Naive thymus-derived CD8-positive, alpha-beta T cell (primary cell): ENCODE data around the gene RGS6. TPM values are rescaled to one million over a fixed set of nuclear protein-coding genes. Genes with fewer than 3 reads are reported as not detected.
A peak's percentile ranks its signal among the peaks of the same experiment; 100 is the strongest.

Experiments used
- ATAC-seq, 2 donors: fragments of 150-1000 bp; cut with Tn5 transposase in 1 of 2; sonication (Bioruptor Pico), chemical (Tn5 transposase) in 1 of 2; 1 replicate in 1 of 2; 2 replicates in 1 of 2; pipeline ENCODE4 v1.10.0; 2021; ENCODE audit warnings: mild to moderate bottlenecking in 2 of 2, moderate library complexity in 2 of 2
- POLR2A ChIA-PET: fragments of 350-600 bp; sonication (Branson Sonifier 250); formaldehyde crosslinking; loops from one replicate; lab custom pipeline; 2021; ENCODE audit warnings: antibody characterized with exemption; lab: Charles Lee
- DNase-seq, 10 donors: peaks; one replicate each; pipeline versions ENCODE4 v3.0.0 to v3.0.0-alpha.2; 2020 to 2022
- H3K27ac Mint-ChIP-seq, 10 donors: one replicate each; pipeline ENCODE4 v1.8.0; 2020 to 2022; ENCODE audit warnings: mild to moderate bottlenecking in 10 of 10, mixed read lengths in 10 of 10, moderate library complexity in 4 of 10, inconsistent platforms in 1 of 10
- H3K27me3 Mint-ChIP-seq, 5 donors: one replicate each; pipeline ENCODE4 v1.8.0; 2021 to 2022; ENCODE audit warnings: mixed read lengths in 5 of 5
- H3K36me3 Mint-ChIP-seq, 3 donors: one replicate each; pipeline ENCODE4 v1.8.0; 2020 to 2022; ENCODE audit warnings: mixed read lengths in 3 of 3, mild to moderate bottlenecking in 2 of 3, inconsistent platforms in 1 of 3
- H3K4me1 Mint-ChIP-seq, 4 donors: one replicate each; pipeline ENCODE4 v1.8.0; 2021 to 2022; ENCODE audit warnings: mixed read lengths in 4 of 4
- H3K4me3 Mint-ChIP-seq, 10 donors: one replicate each; pipeline ENCODE4 v1.8.0; 2020 to 2022; ENCODE audit warnings: mild to moderate bottlenecking in 10 of 10, mixed read lengths in 10 of 10, moderate library complexity in 6 of 10, inconsistent platforms in 1 of 10
- H3K9me3 Mint-ChIP-seq, 9 donors: one replicate each; pipeline ENCODE4 v1.8.0; 2020 to 2022; ENCODE audit warnings: mixed read lengths in 9 of 9, mild to moderate bottlenecking in 3 of 9, inconsistent platforms in 1 of 9, moderate library complexity in 1 of 9
- polyA plus RNA-seq, 3 donors: library from polyadenylated mRNA; unstranded; fragments of 300-500 nt; fragmentation: Illumina TruSeq; gene quantifications; one replicate each; pipeline ENCODE4 v1.2.3, GENCODE V29; 2021
- total RNA-seq, 8 experiments: library from RNA in 2 of 8; stranded (reverse) in 2 of 8; gene quantifications; one replicate each; pipeline ENCODE4 v1.2.3 and lab custom pipeline; 2021 to 2026

The RGS6 gene
- total and polyA plus RNA-seq, 5 experiments from 2014 or later: not detected

DNA sequence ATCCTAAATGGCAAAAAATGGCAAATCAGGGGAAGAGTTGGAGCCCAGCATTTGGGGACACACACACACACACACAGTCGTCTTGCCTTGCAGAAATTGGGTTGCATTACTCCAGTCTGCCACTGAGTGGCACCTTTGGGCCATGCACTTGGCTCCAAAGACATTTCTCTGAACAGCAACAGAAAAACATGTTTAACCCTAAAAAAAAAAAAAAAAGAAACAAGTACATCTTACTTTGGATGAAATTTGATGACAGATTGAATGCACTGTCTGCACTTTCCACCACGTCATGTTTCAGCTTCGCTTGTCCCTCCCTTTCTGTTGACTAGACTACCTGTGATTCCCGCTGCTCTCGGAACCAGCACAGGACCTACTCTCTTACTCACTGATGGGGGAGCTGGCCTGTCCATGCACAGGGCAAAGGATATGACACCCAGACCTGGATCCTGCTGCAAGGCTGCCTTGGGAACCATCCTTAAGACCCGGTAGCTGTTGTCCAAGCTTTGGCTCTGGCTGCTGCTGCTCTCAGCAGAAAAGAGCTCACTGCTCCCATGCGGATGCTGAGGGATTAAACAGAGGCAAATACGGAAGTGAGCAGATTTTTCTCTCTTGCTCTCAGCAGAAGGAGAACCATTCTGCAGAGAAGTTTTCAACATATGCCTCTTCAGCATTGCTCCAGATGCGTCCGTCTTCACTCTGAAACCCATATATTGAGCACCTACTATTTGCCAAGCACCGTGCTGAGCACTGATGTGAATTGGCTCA lies 584.9 kb downstream of the RGS6 start:
- Mint-ChIP-seq H3K36me3 (peaks cover 0 to 6% (median 5%) of the 10 kb centered on the region in 3 donors), H3K9me3 (peaks cover 0 to 14% (median 2%) of the 10 kb centered on the region in 9 donors), H3K27me3 (peaks cover 0 to 4% (median 2%) of the 10 kb centered on the region in 5 donors), H3K27ac (peak overlapping the region in 4 of 10 donors; percentile 25 to 47 (median 36)), H3K4me3 (peak overlapping the region in 7 of 10 donors; percentile 25 to 69 (median 37)), H3K4me1 (peaks cover 15 to 58% (median 44%) of the 10 kb centered on the region in 4 donors)
- DNase-seq (peak; percentile 47 to 83 (median 71)), ATAC-seq (peak; percentile 34 to 65)
- POLR2A ChIA-PET: interaction anchor here (0.7 to 2.5 kb wide), 6 partner anchors 290 to 409 kb away, joined by 3 to 7 read pairs (median 3); partner anchors contain the start of gene DCAF4

DNA sequence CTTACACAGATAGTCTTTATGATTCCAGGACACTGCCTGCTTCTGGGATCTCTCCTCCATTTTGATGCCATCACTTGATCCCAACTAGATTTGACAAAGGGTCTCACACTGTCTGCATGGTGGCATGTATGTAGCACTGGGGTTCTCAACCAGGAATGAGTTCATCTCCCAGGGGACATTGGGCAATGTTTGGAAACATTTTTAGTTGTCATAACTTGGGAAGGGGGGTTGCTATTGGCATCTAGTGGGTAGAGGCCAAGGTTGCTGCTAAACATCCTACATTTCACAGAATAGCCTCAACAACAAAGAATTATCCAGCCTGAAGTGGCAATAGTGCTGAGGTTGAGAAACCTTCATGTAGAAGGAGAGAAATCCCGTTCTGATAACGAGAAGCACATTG lies 585.5 kb downstream of the RGS6 start:
- peaks cover 0 to 6% (median 5%) of the 10 kb centered on the region in 3 donors for H3K36me3 Mint-ChIP-seq
- H3K9me3 Mint-ChIP-seq: peaks cover 0 to 14% (median 2%) of the 10 kb centered on the region in 9 donors
- DNase-seq (no peak), ATAC-seq (no peak)
- H3K27ac Mint-ChIP-seq: peak overlapping the region in 1 of 10 donors; percentile 1
- POLR2A ChIA-PET: interaction anchor here (0.7 to 2.5 kb wide), 4 partner anchors 377 to 392 kb away, joined by 3 to 7 read pairs (median 3); no protein-coding TSS in a partner anchor
- H3K4me1 Mint-ChIP-seq: peaks cover 15 to 64% (median 44%) of the 10 kb centered on the region in 4 donors
- H3K4me3 Mint-ChIP-seq: peak overlapping the region in 6 of 10 donors; percentile 4 to 74 (median 52)
- H3K27me3 Mint-ChIP-seq: peaks cover 0 to 4% (median 2%) of the 10 kb centered on the region in 5 donors

DNA sequence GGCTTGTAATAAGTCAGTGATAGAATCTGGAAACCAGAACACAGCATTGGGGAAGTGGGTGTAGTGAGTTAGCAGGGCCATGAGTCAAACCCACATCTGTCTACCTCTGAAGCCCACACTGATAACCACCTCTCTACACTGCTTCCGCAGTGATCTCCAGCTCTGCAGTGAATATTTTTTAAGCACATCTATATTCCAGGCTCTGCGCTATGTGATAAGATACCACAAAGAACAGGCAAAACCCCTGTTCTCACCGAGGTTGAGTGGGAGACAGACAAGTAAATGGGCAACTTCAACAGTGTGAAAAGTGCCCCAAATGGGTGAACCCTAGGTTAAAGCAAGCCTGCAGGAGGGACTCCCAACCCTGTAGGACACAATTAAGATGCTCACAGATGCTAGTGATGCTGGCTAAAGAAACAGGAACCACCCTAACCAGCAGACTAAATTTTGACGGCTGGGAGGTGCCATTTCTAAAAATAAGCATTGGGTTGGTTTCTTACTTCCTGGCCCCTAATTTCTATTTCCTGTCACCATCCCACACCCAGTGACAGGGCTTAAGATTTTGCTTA lies 586.7 kb downstream of the RGS6 start:
- Mint-ChIP-seq H3K27me3 (peaks cover 0 to 2% (median 0%) of the 10 kb centered on the region in 5 donors), H3K4me3 (peak overlapping the region; percentile 23 to 80 (median 68)), H3K36me3 (peaks cover 0 to 6% (median 5%) of the 10 kb centered on the region in 3 donors), H3K27ac (peak overlapping the region; percentile 1 to 89 (median 44)), H3K4me1 (peaks cover 15 to 74% (median 48%) of the 10 kb centered on the region in 4 donors), H3K9me3 (peaks cover 0 to 14% (median 2%) of the 10 kb centered on the region in 9 donors)
- peak in 7 of 10 donors; percentile 17 to 56 (median 33) for DNase-seq
- POLR2A ChIA-PET: interaction anchor here (1.1 to 1.6 kb wide), 2 partner anchors 375 to 381 kb away, joined by 4 to 5 read pairs; partner anchors contain the start of gene DPF3
- ATAC-seq: peak; percentile 91 to 92

DNA sequence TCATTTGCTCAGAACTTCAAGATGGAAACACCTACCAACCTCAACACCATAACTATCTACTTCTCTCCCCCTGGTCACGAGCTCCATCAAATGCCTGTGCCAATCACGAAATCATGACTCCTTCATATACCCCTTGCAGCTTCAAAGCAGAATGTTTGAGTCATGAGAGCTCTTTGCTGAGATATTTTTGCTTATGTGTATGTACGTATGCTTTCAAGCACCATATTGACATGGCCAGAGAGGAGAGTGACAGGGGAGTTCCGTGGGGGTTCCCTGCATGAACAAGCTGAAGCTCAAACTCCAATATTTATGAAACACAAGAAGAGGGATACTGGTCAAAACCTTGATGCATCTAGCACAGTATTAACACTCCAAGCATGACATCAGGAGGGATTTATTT lies 587.3 kb downstream of the RGS6 start:
- POLR2A ChIA-PET: interaction anchor here (1.1 to 1.6 kb wide), 2 partner anchors 374 to 380 kb away, joined by 4 to 5 read pairs; partner anchors contain the start of gene DPF3
- Mint-ChIP-seq H3K4me1 (peaks cover 20 to 81% (median 54%) of the 10 kb centered on the region in 4 donors), H3K9me3 (peaks cover 0 to 14% (median 2%) of the 10 kb centered on the region in 9 donors), H3K36me3 (peaks cover 0 to 6% (median 5%) of the 10 kb centered on the region in 3 donors), H3K4me3 (peak overlapping the region; percentile 23 to 80 (median 68)), H3K27ac (peak overlapping the region in 5 of 10 donors; percentile 1 to 89 (median 57)), H3K27me3 (peaks cover 0 to 2% (median 0%) of the 10 kb centered on the region in 5 donors)
- DNase-seq (no peak), ATAC-seq (peak; percentile 14 to 21)

DNA sequence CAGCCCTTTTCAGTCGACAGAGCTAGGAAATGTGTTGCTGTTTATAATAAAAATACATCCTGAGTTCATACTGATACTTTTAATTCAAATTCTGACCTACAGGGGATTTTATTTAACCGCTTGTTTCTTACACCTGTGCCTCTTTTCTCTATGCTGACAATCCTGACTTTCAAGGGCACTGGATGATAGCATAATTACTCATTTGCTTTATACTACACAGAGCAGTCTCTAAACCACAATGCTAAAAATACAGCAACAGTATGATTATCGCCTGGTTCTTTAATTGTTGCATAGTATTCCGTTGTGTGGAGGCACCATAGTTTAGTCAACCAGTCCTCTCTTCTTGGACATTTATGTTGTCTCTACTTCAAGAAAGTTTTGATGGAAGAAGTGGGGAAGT lies 588.8 kb downstream of the RGS6 start:
- Mint-ChIP-seq H3K9me3 (peaks cover 0 to 14% (median 2%) of the 10 kb centered on the region in 9 donors), H3K27ac (no peak overlapping the region), H3K27me3 (peaks cover 0 to 2% (median 0%) of the 10 kb centered on the region in 5 donors), H3K36me3 (peaks cover 0 to 6% (median 5%) of the 10 kb centered on the region in 3 donors), H3K4me1 (peaks cover 24 to 95% (median 59%) of the 10 kb centered on the region in 4 donors), H3K4me3 (no peak overlapping the region)
- DNase-seq (no peak), ATAC-seq (no peak)
- POLR2A ChIA-PET: no interaction called here

DNA sequence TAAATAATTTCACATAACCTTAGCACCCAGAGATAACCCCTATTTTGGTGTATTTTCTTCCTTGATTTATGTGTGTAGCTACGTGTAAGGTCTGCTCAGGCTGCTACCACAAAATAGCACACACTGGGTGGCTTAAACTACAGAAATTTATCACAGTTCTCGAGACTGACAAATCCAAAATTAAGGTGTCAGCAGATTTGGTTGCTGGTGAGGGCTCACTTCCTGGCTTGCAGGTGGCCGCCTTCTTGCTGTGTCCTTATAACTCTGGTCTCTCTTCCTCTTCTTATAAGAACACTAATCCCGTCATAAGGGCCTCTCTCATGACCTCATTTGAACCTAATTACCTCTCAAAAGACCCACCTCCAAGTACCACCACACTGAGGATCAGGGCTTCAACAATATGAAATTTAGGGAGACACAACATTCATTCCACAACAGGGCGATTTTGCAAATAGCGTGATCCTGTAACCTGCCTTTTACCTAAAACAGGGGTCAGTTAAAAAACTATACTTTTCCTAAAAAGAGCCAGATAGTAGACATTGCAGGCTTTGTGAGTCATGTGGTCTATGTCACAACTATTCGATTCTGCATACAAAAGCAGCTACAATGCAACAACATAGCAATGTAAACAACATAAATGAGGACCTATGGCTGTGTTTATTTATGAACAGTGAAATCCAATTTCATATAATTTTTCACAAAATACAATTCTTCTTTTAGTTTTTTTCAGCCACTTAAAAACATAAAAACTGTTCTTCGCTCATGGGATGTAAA lies 589.9 kb downstream of the RGS6 start:
- peaks cover 0 to 6% (median 5%) of the 10 kb centered on the region in 3 donors for H3K36me3 Mint-ChIP-seq
- peaks cover 22 to 92% (median 51%) of the 10 kb centered on the region in 4 donors for H3K4me1 Mint-ChIP-seq

DNA sequence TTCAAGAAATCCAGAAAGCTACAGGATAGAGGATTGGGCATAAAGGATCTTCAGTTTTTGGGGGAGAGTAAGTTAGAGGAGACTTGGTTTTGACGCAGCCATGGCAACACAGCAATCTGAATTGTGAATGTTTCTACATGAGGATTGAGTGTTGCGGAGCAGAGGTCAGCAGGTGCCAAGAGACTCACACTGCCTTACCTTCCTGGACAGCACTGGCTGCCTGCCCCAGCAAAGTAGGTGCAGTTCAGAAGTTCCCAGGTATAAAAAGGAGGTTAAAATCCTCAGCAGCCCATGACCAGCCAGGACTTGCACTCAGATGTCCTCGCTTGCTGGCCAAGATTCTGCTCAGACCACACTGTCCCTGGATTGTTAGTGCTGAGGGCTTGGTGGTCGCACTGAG lies 590.6 kb downstream of the RGS6 start:
- H3K36me3 Mint-ChIP-seq: peaks cover 0 to 10% (median 5%) of the 10 kb centered on the region in 3 donors
- H3K27ac Mint-ChIP-seq: no peak overlapping the region
- H3K4me1 Mint-ChIP-seq: peaks cover 22 to 90% (median 45%) of the 10 kb centered on the region in 4 donors
- H3K9me3 Mint-ChIP-seq: peaks cover 0 to 14% (median 2%) of the 10 kb centered on the region in 9 donors
- POLR2A ChIA-PET: no interaction called here
- DNase-seq: no peak
- no peak for ATAC-seq
- H3K27me3 Mint-ChIP-seq: peaks cover 0 to 4% (median 0%) of the 10 kb centered on the region in 5 donors
- no peak overlapping the region for H3K4me3 Mint-ChIP-seq

More for the DNA sequence above, 589.9 kb downstream of the RGS6 start:
- peaks cover 0 to 14% (median 2%) of the 10 kb centered on the region in 9 donors for H3K9me3 Mint-ChIP-seq
- H3K27me3 Mint-ChIP-seq: no peaks in the 10 kb centered on the region
- no peak for DNase-seq
- ATAC-seq: no peak
- no peak overlapping the region for H3K27ac Mint-ChIP-seq
- H3K4me3 Mint-ChIP-seq: peak overlapping the region in 1 of 10 donors; percentile 9
- POLR2A ChIA-PET: no interaction called here

DNA sequence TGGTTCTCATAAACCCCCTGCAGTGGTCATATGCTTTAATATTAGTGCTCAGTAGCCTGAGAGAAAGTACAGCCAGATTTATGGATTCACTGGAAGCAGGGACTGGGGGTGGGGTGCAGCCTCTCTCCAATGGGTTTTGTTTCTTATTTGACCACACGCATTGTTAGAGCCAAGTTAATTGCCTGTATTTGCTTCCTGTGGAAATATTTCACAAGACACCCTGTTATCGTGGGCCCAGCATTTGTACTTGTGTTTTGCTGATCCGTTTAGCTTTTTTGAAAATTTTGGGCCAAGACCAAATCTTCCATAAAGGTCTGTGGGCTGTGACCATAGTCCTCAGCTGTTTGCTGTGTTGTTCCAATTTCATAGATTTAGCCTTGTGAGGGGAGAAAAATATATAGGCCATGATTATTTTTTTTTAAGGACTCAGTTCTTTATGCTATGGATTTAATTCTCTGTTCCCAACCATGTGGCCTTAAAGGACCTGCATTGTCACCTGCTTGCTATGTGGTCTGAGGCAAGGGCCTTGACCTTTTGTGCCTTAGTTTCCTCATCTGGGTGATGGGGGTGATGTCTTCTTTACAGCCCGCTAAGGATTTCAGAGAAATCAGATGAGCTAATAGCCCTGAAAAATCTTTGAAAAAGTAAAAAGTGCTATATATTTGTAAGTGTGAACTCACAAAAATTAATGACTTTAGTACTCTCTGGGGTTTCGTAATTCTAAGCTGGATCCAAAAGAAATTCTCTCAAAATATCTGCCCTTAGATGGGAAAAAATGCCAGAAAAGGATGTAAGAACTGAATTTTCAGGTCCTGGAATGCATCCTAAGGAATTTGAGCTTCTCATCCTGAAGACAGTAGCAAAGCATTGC lies 591.4 kb downstream of the RGS6 start:
- ATAC-seq (no peak), DNase-seq (no peak)
- Mint-ChIP-seq H3K4me1 (peaks cover 23 to 89% (median 42%) of the 10 kb centered on the region in 4 donors), H3K4me3 (peak overlapping the region in 1 of 10 donors; percentile 12), H3K9me3 (peaks cover 0 to 14% (median 2%) of the 10 kb centered on the region in 9 donors), H3K27ac (peak overlapping the region in 1 of 10 donors; percentile 34), H3K36me3 (peaks cover 0 to 10% (median 5%) of the 10 kb centered on the region in 3 donors), H3K27me3 (peaks cover 0 to 8% (median 4%) of the 10 kb centered on the region in 5 donors)
- POLR2A ChIA-PET: no interaction called here

DNA sequence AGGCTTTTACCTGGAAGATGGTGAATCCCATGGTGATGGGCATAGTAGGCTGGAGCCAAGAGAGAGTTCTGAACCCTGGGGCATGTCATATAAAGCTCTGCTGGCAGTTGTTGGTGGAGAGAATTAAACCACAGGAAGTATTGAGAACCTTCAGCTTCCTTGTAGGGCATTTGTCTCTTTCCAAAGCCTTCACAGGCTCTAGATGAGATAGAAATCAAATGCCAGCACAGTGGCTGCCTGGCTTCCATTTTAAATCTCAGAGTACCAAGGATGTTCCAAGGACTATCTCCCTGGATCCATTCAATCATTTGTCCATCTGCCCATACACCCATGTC lies 592.0 kb downstream of the RGS6 start:
- Mint-ChIP-seq H3K4me1 (peaks cover 20 to 87% (median 38%) of the 10 kb centered on the region in 4 donors), H3K27ac (peak overlapping the region in 1 of 10 donors; percentile 55), H3K36me3 (peaks cover 0 to 10% (median 5%) of the 10 kb centered on the region in 3 donors), H3K4me3 (peak overlapping the region in 1 of 10 donors; percentile 12), H3K9me3 (peaks cover 0 to 14% (median 2%) of the 10 kb centered on the region in 9 donors), H3K27me3 (peaks cover 0 to 8% (median 4%) of the 10 kb centered on the region in 5 donors)
- POLR2A ChIA-PET: no interaction called here
- no peak for ATAC-seq
- no peak for DNase-seq

DNA sequence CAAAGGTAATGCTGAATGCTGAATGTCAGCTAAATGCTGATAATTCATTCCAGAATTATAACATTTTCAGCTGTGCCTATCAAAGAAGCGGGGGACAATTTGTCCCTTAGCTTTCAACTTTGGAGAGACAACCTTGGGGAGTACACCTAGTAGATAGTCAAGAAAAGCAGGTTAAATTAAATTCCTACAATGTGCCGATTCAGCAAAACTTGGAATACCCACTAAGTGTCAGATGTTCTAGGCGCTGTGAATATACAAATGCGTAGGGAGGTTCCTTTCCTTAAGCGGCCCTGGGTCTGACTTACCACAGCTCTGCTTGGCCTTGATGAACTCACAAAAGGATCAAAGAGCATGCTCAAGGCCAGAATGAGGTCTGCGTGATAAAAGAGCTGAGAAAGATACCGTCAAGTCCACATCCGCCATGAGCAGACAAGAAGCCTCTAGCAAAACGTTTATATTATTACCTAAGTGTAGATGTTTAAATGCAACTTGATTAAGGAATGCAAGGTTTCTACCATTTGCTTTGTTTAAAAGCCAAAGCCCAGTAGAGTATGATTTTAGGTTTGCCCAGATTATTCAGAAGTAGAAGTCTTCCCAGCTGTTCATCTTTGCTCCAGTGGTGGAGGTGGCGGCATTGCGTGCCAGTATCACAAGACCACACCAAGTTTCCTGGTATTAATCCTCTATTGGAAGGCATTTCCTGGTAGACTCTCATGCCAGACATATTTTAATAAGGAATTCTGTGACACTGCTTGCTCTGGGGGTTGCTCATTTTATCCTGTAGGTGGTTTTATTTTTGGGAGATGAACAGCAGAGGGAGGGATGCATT lies 593.1 kb downstream of the RGS6 start:
- POLR2A ChIA-PET: no interaction called here
- no peak for ATAC-seq
- peak overlapping the region in 1 of 10 donors; percentile 5 for H3K4me3 Mint-ChIP-seq
- no peak for DNase-seq
- peak overlapping the region in 1 of 10 donors; percentile 2 for H3K27ac Mint-ChIP-seq
- H3K27me3 Mint-ChIP-seq: peaks cover 0 to 8% (median 4%) of the 10 kb centered on the region in 5 donors
- peaks cover 16 to 81% (median 32%) of the 10 kb centered on the region in 4 donors for H3K4me1 Mint-ChIP-seq
- H3K9me3 Mint-ChIP-seq: peaks cover 0 to 6% (median 2%) of the 10 kb centered on the region in 9 donors
- H3K36me3 Mint-ChIP-seq: peaks cover 0 to 10% (median 1%) of the 10 kb centered on the region in 3 donors
